SK-N-SH treated with all-trans-retinoic acid at 6 μM for 48 hours (cell line): ENCODE results near the gene ABHD2.

ENCODE experiments used
- ATAC-seq: fragments of 200-7000 bp; cut with Tn5 transposase; 3 replicates; pipeline ENCODE4 v1.9.1; 2020; ENCODE audit warnings: mild to moderate bottlenecking, moderate library complexity
- ARNTL ChIP-seq: fragments of 450-650 bp; formaldehyde crosslinking; IDR thresholded peaks from 2 replicates; pipeline ENCODE4 v1.5.0; 2020; ENCODE audit warnings: low read depth, mild to moderate bottlenecking, moderate library complexity, borderline replicate concordance
- BACH2 ChIP-seq: fragments of 250-450 bp; sonication (Bioruptor Pico); IDR thresholded peaks from 2 replicates; pipeline ENCODE4 v1.9.0; 2021; ENCODE audit warnings: mild to moderate bottlenecking, borderline replicate concordance
- CREB5 ChIP-seq: fragments of 250-450 bp; sonication (Bioruptor Pico); IDR thresholded peaks from 2 replicates; pipeline ENCODE4 v1.5.1; 2020; ENCODE audit warnings: low read depth, mild to moderate bottlenecking, moderate library complexity
- CSRNP3 ChIP-seq: fragments of 250-450 bp; sonication (Bioruptor Pico); IDR thresholded peaks from 2 replicates; pipeline ENCODE4 v1.5.1; 2021; ENCODE audit warnings: mild to moderate bottlenecking, moderate library complexity
- ESRRG ChIP-seq: fragments of 250-450 bp; sonication (Bioruptor Pico); IDR thresholded peaks from 2 replicates; pipeline ENCODE4 v1.6.1; 2021; ENCODE audit warnings: mild to moderate bottlenecking
- GLIS3 ChIP-seq: fragments of 250-450 bp; sonication (Bioruptor Pico); IDR thresholded peaks from 2 replicates; pipeline ENCODE4 v1.5.0; 2020; ENCODE audit warnings: mild to moderate bottlenecking, moderate library complexity
- ISL1 ChIP-seq: fragments of 250-450 bp; sonication (Bioruptor Pico); IDR thresholded peaks from 2 replicates; pipeline ENCODE4 v2.1.2; 2022; ENCODE audit warnings: mild to moderate bottlenecking, moderate library complexity
- OSR1 ChIP-seq: fragments of 250-450 bp; sonication (Bioruptor Pico); IDR thresholded peaks from 2 replicates; pipeline ENCODE4 v1.8.0; 2022; ENCODE audit warnings: moderate library complexity, mild to moderate bottlenecking, inconsistent platforms
- PATZ1 ChIP-seq: fragments of 250-450 bp; sonication (Bioruptor Pico); IDR thresholded peaks from 2 replicates; pipeline ENCODE4 v1.8.0; 2020; ENCODE audit warnings: mild to moderate bottlenecking, moderate library complexity, borderline replicate concordance
- POU6F1 ChIP-seq: fragments of 250-450 bp; sonication (Bioruptor Pico); IDR thresholded peaks from 2 replicates; pipeline ENCODE4 v1.8.0; 2021; ENCODE audit warnings: low read depth, mild to moderate bottlenecking, moderate library complexity, borderline replicate concordance
- RARB ChIP-seq: fragments of 250-450 bp; sonication (Bioruptor Pico); IDR thresholded peaks from 2 replicates; pipeline ENCODE4 v1.8.0; 2021; ENCODE audit warnings: mild to moderate bottlenecking, moderate library complexity
- SNAI2 ChIP-seq: fragments of 250-450 bp; sonication (Bioruptor Pico); IDR thresholded peaks from 2 replicates; pipeline ENCODE4 v1.5.0; 2020; ENCODE audit warnings: mild to moderate bottlenecking, moderate library complexity
- TCF4 ChIP-seq: fragments of 250-450 bp; sonication (Bioruptor Pico); IDR thresholded peaks from 2 replicates; pipeline ENCODE4 v1.8.0; 2021; ENCODE audit warnings: mild to moderate bottlenecking, moderate library complexity, borderline replicate concordance
- TSHZ2 ChIP-seq: fragments of 250-450 bp; sonication (Bioruptor Pico); IDR thresholded peaks from 2 replicates; pipeline ENCODE4 v1.5.0; 2020; ENCODE audit warnings: mild to moderate bottlenecking, moderate library complexity
- ZC3H10 ChIP-seq: fragments of 250-450 bp; sonication (Bioruptor Pico); IDR thresholded peaks from 2 replicates; pipeline ENCODE4 v1.5.1; 2021; ENCODE audit warnings: mild to moderate bottlenecking, moderate library complexity
- ZFP3 ChIP-seq: fragments of 250-450 bp; sonication (Bioruptor Pico); IDR thresholded peaks from 2 replicates; pipeline ENCODE4 v1.5.0; 2020; ENCODE audit warnings: mild to moderate bottlenecking, moderate library complexity
- ZFP30 ChIP-seq: fragments of 450-650 bp; formaldehyde crosslinking; IDR thresholded peaks from 2 replicates; pipeline ENCODE4 v1.5.0; 2022; ENCODE audit warnings: mild to moderate bottlenecking, moderate library complexity
- ZNF565 ChIP-seq: fragments of 450-650 bp; formaldehyde crosslinking; conservative IDR thresholded peaks from 2 replicates; pipeline ENCODE4 v1.5.0; 2020; ENCODE audit warnings: low read depth, mild to moderate bottlenecking, moderate library complexity
- ZNF70 ChIP-seq: fragments of 450-650 bp; formaldehyde crosslinking; IDR thresholded peaks from 2 replicates; pipeline ENCODE4 v1.5.0; 2020; ENCODE audit warnings: mild to moderate bottlenecking, moderate library complexity
- ZNF8 ChIP-seq: fragments of 450-650 bp; formaldehyde crosslinking; IDR thresholded peaks from 2 replicates; pipeline ENCODE4 v1.5.0; 2020; ENCODE audit warnings: mild to moderate bottlenecking, moderate library complexity

The ABHD2 gene

GRCh38 chr15:89221543-89221942, 133.3 kb downstream of the ABHD2 start, which contains the start of gene RLBP1:
RLBP1 (minus strand) TSS chr15:89221579; CDS start chr15:89218975, 2,604 bp downstream.
- no peak for TF ChIP-seq TSHZ2
- no peak for TF ChIP-seq RARB
- TF ChIP-seq ZFP30 (CRISPR knock-in tag) = no peak
- no peak for TF ChIP-seq ZNF70
- TF ChIP-seq ZFP3 (CRISPR knock-in tag) = no peak
- no peak for TF ChIP-seq ZNF8
- no peak for TF ChIP-seq OSR1 (CRISPR knock-in tag)
- TF ChIP-seq CSRNP3 (CRISPR knock-in tag) = no peak
- TF ChIP-seq ESRRG (CRISPR knock-in tag) = no peak
- TF ChIP-seq ARNTL = no peak
- TF ChIP-seq BACH2 = no peak
- TF ChIP-seq TCF4 = no peak
- TF ChIP-seq SNAI2 (CRISPR knock-in tag) = no peak
- TF ChIP-seq CREB5 (CRISPR knock-in tag) = no peak
- TF ChIP-seq PATZ1 (CRISPR knock-in tag) = no peak
- no peak for TF ChIP-seq ZNF565 (CRISPR knock-in tag)
- no peak for TF ChIP-seq ISL1
- TF ChIP-seq POU6F1 (CRISPR knock-in tag) = no peak
- TF ChIP-seq ZC3H10 (CRISPR knock-in tag) = no peak
- no peak for ATAC-seq

- ATAC-seq = no peak
Observed at GRCh38 chr15:89225588-89225987, 137.3 kb downstream of the ABHD2 start.

More at GRCh38 chr15:89225588-89225987, 137.3 kb downstream of the ABHD2 start:
- TF ChIP-seq POU6F1 (CRISPR knock-in tag) (no peak), ZC3H10 (CRISPR knock-in tag) (no peak), GLIS3 (no peak), ZFP30 (CRISPR knock-in tag) (no peak), CSRNP3 (CRISPR knock-in tag) (no peak), BACH2 (no peak)
